HG03196 (cell line): ENCODE measurements around the gene HPCAL1.

Source experiments
- ATAC-seq: cut with Tn5 transposase; IDR thresholded peaks from one replicate; pipeline ENCODE4 v1.9.1; 2021; ENCODE audit not compliant: unreplicated experiment

The HPCAL1 gene

DNA sequence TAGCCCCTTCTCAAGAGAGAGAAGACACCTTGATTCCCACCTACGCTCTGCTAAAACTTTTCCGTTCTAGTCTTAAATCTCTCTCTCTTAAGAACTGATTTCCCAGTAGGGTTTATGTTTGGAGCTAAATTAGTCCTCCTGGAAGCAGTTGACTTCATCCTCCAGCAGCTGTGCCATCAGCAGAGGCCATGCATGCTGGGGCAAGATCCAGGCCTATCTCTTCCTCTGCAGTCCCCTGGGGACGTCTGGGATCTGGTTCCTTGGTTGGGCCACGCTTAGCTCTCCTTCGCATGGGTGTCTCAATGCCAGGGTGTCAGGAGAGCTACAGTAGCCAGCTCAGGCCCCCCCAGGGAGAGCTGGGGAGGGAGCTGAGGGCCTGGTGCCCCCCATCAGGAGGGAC lies 49.7 kb downstream of the HPCAL1 start:
- ATAC-seq = no peak

- no peak for ATAC-seq
These were observed 50.3 kb downstream of the HPCAL1 start for GRCh38 chr2:10352972-10353371.

- no peak for ATAC-seq
These were observed 51.2 kb downstream of the HPCAL1 start for GRCh38 chr2:10353931-10354330.

GRCh38 chr2:10354399-10354798 lies 51.7 kb downstream of the HPCAL1 start:
- ATAC-seq = no peak

DNA sequence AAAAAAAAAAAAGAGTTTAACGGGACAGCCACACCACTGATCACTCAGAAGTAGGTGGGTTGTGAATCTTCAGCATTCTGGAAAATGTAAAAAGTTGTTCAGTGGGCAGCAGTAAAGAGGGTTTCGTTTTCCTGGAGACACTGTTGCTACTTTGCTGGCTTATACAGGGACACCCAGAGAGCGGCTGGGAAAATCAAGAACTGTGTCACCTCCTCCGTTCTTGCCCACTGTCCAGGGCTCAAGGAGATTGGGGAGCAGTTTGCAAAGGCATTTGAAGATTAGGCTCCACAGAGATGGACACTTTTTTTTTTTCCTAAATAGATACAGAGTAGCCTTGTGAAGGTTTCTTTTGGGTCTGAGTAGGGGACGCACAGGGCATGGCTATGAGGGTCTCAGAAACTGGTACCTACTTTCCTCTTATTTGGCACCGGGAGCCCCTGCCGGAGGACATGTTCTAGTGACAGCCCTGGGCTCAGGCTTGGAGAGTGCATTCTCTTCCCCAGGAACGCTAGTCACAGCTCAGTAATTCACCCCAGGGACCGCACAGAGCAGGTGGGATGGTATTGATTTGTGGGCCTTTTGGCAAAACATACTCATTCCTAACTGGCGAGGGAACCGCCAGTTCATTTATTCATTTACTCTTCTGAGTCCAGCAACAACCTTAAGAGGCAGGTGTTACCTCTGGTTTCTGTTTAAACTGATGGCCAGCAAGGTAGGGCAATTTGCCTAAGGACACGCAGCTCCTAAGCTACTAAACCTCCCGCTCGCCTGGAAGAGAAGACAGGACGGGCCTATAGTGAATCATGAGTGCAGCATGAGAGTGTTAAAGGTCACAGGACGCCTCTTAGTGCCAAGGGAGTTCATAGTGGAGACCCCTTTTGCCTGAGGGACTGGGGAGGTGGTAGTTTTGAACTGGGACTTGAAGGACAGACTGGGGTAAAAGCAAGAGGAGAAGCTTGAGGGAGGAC lies 53.1 kb downstream of the HPCAL1 start:
- ATAC-seq = no peak

DNA sequence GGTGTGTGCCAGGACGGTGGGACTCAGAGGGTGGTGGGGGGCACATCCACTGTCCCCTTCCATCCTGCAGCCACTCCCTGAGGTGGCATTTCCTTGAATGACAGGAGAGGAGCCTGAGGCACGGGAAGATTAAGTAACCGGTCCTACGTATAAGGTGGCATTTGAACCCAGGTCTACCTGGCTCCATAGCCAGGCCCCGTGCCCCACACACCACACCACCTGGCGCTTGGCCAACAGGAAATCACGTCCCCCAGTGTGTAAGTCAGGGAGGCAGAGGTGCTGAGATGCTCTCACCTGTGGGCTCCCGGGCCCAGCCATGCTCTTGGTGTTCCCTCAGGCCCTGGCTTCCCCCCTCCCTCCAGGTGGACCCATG lies 53.7 kb downstream of the HPCAL1 start:
- no peak for ATAC-seq

DNA sequence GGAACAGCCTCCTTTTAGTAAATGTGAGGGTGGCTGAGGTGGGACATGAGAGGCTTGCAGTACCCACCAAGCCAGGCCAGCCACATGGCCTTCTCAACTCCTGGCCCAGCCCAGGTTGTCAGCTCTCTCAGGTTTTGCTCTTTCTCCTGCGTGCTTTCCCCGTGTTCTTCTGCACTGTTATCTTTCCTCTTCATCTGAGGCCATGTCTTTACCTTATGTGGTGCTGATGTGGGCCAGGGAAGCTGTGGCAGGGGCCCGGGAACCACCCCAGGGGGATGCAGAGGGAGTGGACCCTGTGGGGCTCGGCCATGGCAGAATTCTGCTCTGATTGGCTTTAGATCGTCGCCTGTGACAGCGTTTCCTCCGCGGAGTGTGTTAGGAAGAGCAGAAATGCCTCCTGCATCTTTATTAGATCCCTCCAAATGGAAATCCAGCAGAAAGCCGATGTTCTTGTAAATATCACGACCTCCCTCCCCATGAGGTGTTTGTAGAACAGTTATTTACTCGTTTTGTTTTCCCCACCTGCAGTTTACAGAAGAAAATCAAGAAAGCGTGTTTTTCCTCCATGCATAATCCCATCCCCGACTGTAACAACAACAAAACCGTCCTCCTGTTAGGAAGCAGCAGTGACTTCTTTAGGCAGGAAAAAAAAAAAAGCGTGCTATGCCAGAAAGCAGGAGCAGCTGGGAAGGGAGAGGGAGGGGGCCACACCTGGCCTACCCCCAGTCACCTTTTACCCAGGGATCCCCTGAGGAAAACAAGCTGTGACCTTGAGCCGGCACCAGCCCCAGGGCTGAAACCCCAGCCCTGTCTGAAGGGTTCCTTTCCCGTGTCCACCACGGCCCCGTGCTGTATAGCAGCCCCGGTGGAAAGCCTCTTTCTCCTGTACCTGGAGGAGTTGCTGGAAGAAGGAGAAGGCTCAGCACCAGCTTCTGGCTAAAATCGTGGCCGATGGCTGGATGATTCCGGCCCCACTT lies 54.8 kb downstream of the HPCAL1 start:
- ATAC-seq = no peak

- ATAC-seq = no peak
These were observed 56.5 kb downstream of the HPCAL1 start for GRCh38 chr2:10359246-10359645.

DNA sequence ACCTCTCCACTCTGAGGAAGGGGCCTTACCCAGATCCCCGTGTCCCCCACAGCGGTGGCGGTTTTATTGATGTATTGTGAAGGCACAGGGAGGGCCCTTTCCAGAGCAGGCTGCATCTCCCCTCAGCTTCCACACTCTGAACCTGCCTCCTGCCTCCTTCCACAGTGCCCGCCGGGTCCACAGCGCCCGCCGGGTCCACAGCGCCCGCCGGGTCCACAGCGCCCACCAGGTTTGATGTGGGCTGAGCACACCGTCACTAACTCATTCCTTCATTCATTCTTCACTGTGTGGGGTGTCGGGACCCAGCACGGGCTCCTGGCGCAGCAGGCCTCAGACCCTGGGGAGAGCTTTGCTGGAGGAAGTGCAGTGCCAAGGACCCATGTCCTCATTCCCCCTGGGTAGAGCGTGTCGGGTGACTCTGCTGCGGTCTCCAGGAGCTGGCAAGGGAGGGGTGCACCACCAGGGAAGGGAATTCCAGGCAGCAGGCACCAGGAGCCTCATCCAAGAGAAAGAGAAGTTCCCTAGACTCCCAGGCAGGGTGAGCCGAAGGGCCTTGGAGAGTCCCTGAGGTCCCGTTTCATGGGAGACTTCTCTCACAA lies 57.1 kb downstream of the HPCAL1 start:
- no peak for ATAC-seq

- no peak for ATAC-seq
These were observed 57.8 kb downstream of the HPCAL1 start for GRCh38 chr2:10360460-10360849.

GRCh38 chr2:10360850-10361588 lies 58.3 kb downstream of the HPCAL1 start:
- ATAC-seq = no peak

DNA sequence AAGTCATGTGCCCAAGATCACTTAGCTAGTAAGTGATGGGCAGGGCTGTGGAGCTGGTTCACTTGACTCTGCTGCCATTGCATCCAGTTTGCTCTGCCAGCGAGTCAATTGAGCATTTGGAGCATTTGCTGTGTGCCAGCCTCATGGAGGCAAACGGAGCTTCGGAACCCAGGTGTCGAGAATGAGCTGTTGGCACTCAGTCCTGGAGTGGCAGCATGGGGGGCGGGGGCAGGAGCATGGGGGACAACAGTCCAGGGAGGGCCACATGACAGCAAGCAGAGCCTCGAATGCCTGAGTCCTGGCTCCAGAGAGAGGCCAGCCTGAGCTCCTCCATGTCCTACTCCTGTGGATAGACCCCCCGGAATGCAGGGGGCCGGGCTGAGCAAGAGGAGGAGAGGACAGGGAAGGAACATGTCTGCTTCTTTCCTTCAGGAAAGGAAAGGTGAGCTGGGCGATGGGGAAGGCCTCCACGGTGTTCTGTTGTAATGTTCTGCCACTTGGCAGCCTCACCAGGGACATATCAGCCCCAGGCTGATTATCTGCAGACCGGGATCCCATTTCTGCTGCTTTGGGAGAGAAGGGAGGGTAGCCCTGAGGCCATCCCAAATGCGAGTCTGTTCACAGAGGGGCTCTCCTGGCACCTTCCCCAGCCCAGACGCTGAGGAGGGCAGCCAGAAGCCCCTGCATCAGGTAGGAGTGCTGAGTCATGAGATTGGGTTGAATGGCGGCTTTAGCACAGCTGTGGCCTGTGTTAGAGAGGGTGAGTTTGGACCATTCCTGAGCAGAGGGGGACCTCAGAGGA lies 59.6 kb downstream of the HPCAL1 start:
- no peak for ATAC-seq

- ATAC-seq = no peak
These were observed 60.3 kb downstream of the HPCAL1 start for GRCh38 chr2:10362898-10363454.

DNA sequence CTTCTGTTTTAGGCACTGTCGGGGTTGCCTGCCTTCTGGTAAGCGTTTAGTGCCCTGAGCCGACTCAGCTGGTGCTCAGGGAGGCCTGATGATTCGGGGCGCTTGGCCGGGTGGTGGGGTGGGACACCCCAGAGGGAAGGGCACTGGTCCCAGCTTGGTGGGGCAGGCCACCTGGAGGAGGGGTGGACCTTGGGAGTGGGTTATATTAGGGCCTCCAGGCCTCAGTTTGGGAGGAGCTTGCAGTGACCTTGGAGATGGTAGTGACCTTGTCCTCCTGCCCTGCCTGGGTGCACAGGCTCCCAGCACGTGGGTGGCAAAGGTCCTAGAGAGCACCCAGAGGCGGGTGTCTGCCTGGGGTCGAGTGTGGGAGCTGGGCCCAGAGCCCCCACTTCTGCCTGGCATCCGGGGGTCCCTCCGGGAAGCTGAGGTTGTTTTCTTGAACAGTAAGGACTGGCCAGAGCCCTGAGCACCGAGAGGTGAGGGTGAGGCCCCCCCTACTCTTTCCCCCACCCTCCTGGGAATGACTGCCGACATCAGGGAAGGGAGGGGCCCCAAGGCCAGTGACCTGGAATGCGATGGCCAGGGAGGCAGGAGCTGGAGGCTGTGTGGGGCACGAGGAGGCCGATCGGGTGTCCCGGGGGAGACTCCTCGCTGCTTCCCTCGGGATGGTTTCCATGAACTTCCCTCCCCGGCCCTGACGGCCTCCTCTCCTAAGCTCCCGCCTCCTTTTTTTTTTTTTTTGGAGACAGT lies 61.3 kb downstream of the HPCAL1 start:
- ATAC-seq = no peak

DNA sequence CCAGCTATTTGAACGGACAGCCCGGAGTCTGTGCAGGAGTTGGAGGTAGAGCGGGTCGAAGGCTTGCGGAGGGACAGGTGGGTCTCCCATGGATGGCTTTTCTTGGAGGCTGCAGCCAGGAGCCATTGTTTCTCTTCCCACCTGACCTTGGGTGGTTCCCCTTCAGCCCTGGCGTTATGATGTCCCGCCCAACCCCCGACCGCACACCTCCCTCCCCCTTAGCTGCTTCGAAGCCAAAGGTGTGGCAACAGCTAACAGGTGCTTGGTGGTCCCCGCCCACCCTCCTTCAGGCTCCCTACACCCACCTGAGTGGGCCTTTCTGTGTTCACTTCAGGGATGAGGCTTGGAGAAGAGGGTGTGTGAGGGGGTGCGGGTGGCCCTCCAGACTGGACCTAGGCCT lies 62.7 kb downstream of the HPCAL1 start:
- no peak for ATAC-seq

GRCh38 chr2:10366601-10367270 lies 64.0 kb downstream of the HPCAL1 start:
- ATAC-seq = no peak

DNA sequence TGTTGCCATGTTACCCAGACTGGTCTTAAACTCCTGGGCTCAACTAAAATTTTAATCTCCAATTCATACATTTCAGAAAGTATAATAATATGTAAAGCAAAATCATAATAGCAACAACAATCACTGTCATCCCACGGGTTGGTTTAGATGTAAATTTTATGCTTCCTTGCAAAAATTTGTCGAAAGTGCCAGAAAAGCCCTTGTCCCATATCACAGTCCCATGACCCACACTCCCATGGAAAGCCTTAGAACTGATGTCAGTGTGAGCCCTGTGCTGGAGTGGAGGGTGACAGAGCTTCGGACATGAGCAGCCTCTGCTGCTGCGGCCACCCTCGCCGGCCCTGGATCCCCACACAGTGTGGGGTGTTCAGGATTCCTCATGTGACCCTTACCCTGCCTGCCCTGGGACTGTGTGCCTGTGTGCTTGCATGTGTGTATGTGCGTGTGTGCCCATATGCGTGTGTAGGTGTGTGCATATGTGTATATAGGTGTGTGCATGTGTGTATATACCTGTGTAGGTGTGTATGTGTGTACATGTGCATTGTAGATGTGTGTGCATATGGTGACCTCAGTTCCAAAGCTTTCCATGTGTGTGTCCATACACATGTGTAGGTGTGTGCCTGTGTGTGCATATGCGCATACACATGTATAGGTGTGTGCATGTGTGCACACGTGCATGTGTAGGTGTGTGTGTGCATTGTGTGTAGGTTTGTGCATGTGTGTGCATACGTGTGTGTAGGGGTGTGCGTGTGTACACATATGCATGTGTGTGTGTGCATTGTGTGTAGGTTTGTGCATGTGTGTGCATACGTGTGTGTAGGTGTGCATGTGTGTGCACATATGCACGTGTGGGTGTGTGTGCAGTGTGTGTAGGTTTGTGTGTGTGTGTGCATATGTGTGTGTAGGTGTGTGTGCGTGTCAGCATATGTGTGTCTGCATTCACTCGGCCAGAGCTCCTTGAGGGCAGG lies 65.1 kb downstream of the HPCAL1 start:
- no peak for ATAC-seq
